Measurements from ENCODE around the gene SERPINB1.

DNA sequence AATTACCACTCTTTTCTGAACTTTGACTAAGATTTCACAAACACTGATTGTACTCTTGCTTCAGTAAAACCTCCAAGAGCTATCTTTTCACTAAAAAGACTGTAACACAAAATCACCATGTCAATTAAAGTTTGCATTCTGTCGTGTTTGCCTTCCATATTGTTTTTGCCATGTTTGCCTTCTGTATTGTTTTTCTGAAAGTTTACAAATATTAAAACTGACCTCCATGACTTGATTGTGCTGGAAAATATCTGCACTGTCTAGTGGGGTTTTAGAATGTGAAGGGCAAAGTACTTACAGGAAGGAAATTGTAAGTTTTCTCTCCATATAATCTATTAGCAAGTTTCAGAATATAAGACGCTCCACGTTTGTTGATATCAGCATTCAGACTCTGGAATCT lies 3.4 kb downstream of the SERPINB1 start:
- TF ChIP-seq, protein P1, sequence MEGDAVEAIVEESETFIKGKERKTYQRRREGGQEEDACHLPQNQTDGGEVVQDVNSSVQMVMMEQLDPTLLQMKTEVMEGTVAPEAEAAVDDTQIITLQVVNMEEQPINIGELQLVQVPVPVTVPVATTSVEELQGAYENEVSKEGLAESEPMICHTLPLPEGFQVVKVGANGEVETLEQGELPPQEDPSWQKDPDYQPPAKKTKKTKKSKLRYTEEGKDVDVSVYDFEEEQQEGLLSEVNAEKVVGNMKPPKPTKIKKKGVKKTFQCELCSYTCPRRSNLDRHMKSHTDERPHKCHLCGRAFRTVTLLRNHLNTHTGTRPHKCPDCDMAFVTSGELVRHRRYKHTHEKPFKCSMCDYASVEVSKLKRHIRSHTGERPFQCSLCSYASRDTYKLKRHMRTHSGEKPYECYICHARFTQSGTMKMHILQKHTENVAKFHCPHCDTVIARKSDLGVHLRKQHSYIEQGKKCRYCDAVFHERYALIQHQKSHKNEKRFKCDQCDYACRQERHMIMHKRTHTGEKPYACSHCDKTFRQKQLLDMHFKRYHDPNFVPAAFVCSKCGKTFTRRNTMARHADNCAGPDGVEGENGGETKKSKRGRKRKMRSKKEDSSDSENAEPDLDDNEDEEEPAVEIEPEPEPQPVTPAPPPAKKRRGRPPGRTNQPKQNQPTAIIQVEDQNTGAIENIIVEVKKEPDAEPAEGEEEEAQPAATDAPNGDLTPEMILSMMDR (IDR thresholded peaks at IDR 0.05 in 8 of 11, conservative IDR thresholded peaks at IDR 0.05 in 3 of 11), result no peak
- TF ChIP-seq POLR2AphosphoS5 (IDR thresholded peaks at IDR 0.05), result no peak
